HUES64 (cell line): Measurements from ENCODE around the gene CELF1.
A peak's percentile ranks its signal among the peaks of the same experiment; 100 is the strongest.

Experiments used
- H3K27ac ChIP-seq: 2 replicates; pipeline ENCODE4 v1.7.0; 2013; ENCODE audit warnings: low read depth, low read length, inconsistent platforms
- H3K27me3 ChIP-seq: 2 replicates; pipeline ENCODE4 v1.6.1; 2013; ENCODE audit warnings: mild to moderate bottlenecking, low read length; ENCODE audit not compliant: insufficient read depth
- H3K36me3 ChIP-seq: 2 replicates; pipeline ENCODE4 v1.6.1; 2013; ENCODE audit warnings: mild to moderate bottlenecking, low read length; ENCODE audit not compliant: insufficient read depth
- H3K4me1 ChIP-seq: 2 replicates; pipeline ENCODE4 v1.6.1; 2013; ENCODE audit warnings: mild to moderate bottlenecking, low read length, moderate library complexity; ENCODE audit not compliant: insufficient read depth
- H3K4me3 ChIP-seq: 2 replicates; pipeline ENCODE4 v1.5.1; 2013; ENCODE audit warnings: mild to moderate bottlenecking, low read length, moderate library complexity
- H3K9ac ChIP-seq: 2 replicates; pipeline ENCODE4 v1.6.1; 2013; ENCODE audit warnings: mild to moderate bottlenecking, low read depth, low read length
- H3K9me3 ChIP-seq: 2 replicates; pipeline ENCODE4 v1.6.1; 2013; ENCODE audit warnings: low read depth, low read length; ENCODE audit not compliant: insufficient read depth
- WGBS: fragments of 150-250, 120-280 bp; methylation state at CpG from one replicate; pipeline ENCODE4 v1.1.7; 2013; ENCODE audit warnings: missing lambda C conversion rate; 5-methylcytosine and 5-hydroxymethylcytosine counted together

The CELF1 gene

DNA sequence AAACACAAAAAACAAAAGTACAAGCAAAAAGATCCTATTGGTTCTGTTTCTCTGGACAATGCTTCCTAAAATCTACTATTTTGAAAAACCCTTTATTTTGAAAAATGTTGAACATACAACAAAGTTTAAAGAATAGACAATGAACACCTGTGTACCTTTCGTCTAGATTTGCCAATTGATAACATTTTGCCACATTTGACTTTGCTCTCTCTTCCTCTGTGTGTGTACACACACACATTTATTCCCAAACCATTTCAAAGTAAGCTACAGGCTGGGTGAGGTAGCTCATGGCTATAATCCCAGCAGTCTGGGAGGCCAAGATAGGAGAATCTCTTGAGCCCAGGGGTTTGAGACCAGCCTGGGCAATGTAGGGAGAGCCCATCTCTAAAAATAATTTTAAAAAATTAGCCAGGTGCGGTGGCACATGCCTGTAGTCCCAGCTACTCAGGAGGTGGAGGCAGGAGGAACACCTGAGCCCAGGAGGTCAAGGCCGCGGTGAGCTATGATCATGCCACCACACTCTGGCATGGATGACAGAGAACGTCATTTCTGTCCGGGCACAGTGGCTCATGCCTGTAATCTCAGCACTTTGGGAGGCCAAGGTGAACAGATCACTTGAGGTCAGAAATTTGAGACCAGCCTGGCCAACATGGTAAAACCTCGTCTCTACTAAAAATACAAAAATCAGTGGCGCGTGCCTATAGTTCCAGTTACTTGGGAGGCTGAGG lies 121.4 kb downstream of the CELF1 start:
- Histone ChIP-seq H3K9ac (no peak overlapping the region), H3K36me3 (no peaks in the 10 kb centered on the region), H3K4me1 (no peaks in the 10 kb centered on the region), H3K9me3 (no peaks in the 10 kb centered on the region), H3K27ac (no peak overlapping the region), H3K4me3 (no peak overlapping the region), H3K27me3 (no peaks in the 10 kb centered on the region)
- 95% methylated on average over 9 of the region's 9 CpGs for WGBS

DNA sequence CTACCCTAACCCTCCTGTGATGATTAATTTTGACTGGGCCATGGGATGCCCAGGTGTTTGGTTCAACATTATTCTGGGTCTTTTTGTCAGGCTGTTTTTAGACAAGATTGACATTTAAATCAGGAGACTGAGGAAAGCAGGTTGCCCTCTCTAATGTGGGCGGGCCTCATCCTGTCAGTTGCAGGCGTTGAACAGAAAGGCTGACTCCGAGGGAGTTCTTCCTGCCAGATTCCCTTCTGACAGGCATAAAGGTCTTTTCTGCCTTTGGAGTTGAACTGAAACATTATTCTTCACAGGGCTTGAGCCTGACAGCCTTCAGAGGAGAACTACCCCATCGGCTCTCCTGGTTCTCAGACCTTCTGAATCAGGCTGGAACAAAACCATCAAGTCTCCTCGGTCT lies 122.4 kb downstream of the CELF1 start:
- Histone ChIP-seq H3K9ac (no peak overlapping the region), H3K27me3 (no peaks in the 10 kb centered on the region), H3K4me3 (no peak overlapping the region), H3K27ac (no peak overlapping the region), H3K4me1 (no peaks in the 10 kb centered on the region), H3K36me3 (no peaks in the 10 kb centered on the region), H3K9me3 (no peaks in the 10 kb centered on the region)
- 81% methylated on average over 5 of the region's 5 CpGs for WGBS

DNA sequence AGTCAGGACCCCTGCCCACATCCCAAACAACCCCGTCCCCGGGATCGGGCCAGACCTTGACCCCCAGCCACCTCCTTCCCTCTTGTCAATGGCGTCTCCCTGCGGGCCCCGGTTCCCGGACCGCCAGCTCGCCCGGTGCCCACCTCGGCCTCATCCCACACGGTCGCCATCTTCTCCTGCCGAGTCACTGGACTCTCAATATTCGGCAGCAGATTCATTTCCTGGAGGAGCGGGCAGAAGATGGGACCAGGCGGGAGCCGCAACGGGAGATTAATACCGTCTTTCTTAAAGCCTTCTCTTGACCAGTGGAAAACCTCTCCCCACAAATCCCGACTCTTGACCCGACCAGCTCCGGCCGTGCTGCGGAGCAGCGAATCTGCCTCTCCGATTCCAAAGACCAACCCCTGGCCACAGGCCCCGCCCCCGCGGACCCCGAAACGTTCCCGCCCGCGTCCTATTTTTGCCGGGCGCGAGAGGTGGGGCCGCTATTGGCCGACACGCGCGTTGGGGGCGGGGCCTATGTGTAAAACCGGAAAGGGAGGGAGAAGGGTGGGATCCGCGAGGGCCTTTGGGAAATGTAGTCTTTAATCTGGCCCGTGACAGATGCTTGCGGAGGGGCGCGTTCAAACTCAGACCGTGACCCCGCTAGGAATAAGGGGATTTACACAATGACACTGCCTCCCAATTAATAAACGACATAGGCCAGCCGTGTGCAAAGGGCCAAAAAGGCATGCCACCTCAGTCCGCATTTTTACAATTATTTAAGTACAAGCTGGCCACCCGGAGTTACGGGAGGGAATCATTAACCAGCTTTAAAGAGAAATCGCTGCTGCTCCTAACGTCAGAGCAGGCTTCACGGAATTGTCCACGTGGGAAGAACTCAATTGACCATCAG lies 126.6 kb downstream of the CELF1 start, which contains the start of gene PSMC3:
PSMC3 (minus strand) TSS at position 378 of the 895 bp plus-strand sequence; CDS start at position 218, 160 bp downstream.
- Histone ChIP-seq H3K27me3 (no peaks in the 10 kb centered on the region), H3K9me3 (no peaks in the 10 kb centered on the region), H3K36me3 (peaks cover 39% of the 10 kb centered on the region), H3K9ac (peak within 1 kb of the TSS; percentile 94), H3K27ac (peak within 1 kb of the TSS; percentile 87), H3K4me3 (peak within 1 kb of the TSS; percentile 69), H3K4me1 (no peaks in the 10 kb centered on the region; the same call in 1 of the 2 replicates)
- WGBS = 4% methylated on average over 62 of the region's 62 CpGs

DNA sequence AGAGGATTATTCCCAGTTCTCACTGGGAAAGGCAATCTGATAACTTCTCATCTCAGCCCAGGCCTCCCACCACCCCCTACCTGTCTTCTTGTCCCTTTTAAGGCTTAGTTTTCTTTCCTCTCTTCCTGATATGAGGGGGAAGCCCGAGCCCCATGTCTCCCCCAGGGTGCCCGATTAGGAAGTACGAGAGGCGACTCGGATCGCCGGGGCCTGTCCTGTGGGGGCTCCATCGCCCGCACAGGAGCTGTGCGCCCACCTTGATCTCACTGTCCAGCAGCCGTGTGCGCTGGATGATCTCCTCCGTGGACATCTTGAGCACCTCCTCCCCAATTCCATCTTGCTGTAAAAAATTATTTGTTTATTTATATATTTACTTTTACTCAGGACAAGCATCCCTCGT lies 127.3 kb downstream of the CELF1 start:
- H3K4me3 ChIP-seq = peak overlapping the region; percentile 69

DNA sequence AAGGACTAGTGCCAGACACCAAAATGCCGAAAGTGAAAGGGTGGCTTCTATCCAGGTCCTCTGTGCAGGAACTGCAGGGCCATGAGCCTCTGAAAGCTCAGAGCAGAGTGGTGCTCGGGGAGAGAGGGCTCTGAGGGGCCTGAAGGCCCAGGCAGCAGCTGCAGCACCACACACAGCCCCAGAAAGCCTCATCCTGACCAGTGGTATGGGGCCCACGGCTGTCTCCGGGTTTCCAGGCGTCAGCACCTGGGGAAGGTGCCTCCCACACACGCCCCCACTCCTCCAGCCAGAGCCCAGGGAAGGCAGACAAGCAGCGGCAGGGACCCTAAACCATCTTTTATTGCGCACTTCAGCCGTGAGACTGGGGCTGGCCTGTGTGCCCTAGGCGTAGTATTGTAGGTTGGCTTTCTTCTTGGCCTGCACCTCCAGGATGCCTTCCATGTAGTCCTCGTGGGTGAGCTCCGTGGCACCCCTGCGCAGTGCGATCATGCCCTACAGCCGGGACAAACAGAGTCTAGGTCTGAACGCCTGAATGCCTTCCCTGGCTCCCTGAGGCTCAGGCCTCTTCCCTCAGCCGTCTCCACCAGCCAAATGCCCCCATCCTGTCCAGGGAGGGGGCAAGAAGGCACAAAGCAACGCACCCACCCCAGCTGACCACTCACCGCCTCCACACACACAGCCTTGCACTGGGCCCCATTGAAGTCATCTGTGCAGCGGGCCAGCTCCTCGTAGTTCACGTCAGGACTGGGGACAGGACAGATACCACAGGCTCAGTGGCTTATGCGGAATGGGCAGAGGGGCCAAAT lies 134.3 kb downstream of the CELF1 start:
- Histone ChIP-seq H3K27ac (no peak overlapping the region), H3K36me3 (peaks cover 77% of the 10 kb centered on the region), H3K4me1 (0 out of 2 replicates have a peak, but pooled peaks cover 4% of the 10 kb centered on the region), H3K27me3 (no peaks in the 10 kb centered on the region), H3K9ac (no peak overlapping the region), H3K4me3 (no peak overlapping the region), H3K9me3 (no peaks in the 10 kb centered on the region)
- WGBS = 96% methylated on average over 23 of the region's 23 CpGs

More for the DNA sequence above, 127.3 kb downstream of the CELF1 start:
- WGBS = 4% methylated on average over 13 of the region's 14 CpGs
- Histone ChIP-seq H3K9me3 (no peaks in the 10 kb centered on the region), H3K4me1 (no peaks in the 10 kb centered on the region; the same call in 1 of the 2 replicates), H3K27ac (peak overlapping the region; percentile 87), H3K36me3 (peaks cover 44% of the 10 kb centered on the region), H3K9ac (peak overlapping the region; percentile 94), H3K27me3 (no peaks in the 10 kb centered on the region)

DNA sequence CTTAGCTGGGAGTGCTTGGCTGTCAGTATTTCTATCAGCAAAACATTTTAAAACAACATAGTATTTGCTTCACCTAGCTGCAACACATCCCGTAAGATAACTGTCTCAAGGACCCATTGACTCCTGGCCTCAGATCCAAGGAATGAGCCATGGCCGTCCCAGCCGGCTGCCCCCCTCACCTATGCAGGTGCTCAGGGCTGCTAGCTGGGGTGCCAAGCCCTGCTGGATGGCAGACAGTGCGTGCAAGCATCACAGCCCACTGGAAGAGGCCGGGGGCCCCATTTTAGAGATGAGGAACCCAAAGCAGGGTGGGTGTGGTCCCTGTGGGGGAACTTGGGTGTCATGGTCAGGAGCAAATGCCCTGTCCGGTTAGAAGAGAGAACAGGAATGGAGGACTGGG lies 135.2 kb downstream of the CELF1 start:
- Histone ChIP-seq H3K4me3 (no peak overlapping the region), H3K9ac (no peak overlapping the region), H3K9me3 (no peaks in the 10 kb centered on the region), H3K36me3 (peaks cover 71% of the 10 kb centered on the region), H3K27me3 (no peaks in the 10 kb centered on the region), H3K4me1 (0 out of 2 replicates have a peak, but pooled peaks cover 4% of the 10 kb centered on the region), H3K27ac (no peak overlapping the region)
- 93% methylated on average over 6 of the region's 6 CpGs for WGBS

DNA sequence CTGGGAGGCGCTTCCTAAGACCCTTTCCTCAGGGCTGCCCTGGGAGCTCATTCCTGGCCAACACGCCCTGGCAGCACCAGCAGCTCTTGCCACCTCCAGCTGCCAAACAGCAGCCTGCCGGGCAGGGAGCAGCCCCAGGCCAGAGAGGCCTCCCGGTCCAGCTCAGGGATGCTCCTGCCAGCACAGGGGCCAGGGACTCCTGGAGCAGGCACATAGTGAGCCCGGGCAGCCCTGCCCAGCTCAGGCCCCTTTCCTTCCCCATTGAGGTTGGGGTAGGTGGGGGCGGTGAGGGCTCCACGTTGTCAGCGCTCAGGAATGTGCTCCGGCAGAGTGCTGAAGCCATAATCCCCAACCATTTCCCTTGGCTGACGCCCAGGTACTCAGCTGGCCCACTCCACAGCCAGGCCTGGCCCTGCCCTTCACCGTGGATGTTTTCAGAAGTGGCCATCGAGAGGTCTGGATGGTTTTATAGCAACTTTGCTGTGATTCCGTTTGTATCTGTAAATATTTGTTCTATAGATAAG lies 136.9 kb downstream of the CELF1 start:
- 0 out of 2 replicates have a peak, but pooled peaks cover 4% of the 10 kb centered on the region for H3K4me1 ChIP-seq
- H3K27ac ChIP-seq = peak overlapping the region; percentile 66
- H3K9ac ChIP-seq = peak overlapping the region; percentile 25; the same call in 1 of the 2 replicates
- H3K27me3 ChIP-seq = no peaks in the 10 kb centered on the region
- WGBS = 63% methylated on average over 11 of the region's 13 CpGs
- no peak overlapping the region for H3K4me3 ChIP-seq
- peaks cover 56% of the 10 kb centered on the region for H3K36me3 ChIP-seq
- H3K9me3 ChIP-seq = no peaks in the 10 kb centered on the region
